ENCODE measurements around the gene LNX1. TPM values are rescaled to one million over a fixed set of nuclear protein-coding genes. Genes with fewer than 3 reads are reported as not detected.

Gene LNX1
- total and polyA plus RNA-seq, 2 of the 8 experiments (the other 6 are each of a cell fraction or from before 2014, with no cell fraction given) = 2.7 to 3.8 TPM

DNA sequence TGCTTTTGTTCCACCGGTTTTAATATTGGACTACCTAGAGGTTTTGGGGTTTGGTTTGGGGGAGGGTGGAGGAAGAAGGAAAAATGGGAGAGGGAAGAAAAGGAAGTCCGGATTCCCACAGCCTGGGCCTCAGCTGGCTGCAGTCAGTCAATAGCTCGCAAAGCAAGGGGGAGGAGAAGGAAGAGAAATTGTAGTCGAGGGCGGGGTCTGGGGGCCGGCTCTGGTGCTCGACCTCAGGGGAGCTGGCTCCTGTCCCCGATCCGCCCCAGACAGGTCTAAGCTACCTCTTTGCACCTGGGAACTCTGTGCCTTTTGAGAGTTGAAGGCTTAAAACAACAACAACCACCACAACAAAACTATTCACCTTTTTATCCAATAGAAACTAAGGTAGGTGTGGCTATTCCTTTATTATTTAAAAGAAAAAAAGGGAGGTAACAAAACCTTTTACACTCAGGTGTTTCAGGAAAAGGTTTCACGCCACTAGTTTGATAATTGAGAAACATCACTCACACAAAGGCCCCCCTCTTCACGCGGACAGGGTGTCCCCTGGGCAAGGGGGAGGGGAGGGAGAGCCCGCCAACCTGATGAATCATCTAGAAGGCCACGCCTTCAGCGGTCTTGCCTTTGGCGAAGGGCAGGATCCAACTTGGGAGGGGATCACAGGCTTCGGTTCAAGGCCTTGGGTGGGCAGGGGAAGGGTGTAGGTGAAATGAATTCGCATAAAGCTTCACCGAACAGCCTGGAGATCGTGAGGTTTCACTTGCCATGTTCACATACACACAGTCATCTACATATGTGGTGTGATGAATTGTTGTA, 1.6 kb upstream of the LNX1 start:
- FAIRE-seq (peak; percentile 84), DNase-seq (ENCODE audit: low read depth in 1 of 2, low spot score in 2 of 2) (peak; percentile 65 to 77)
- H3K27ac ChIP-seq (ENCODE audit: low read depth, low read length) = peak overlapping the region; percentile 68
- peaks cover 7% of the 10 kb centered on the region; the same call in 1 of the 2 replicates for H3K23me2 ChIP-seq (ENCODE audit: low read depth, low read length)
- no peak overlapping the region for H3K14ac ChIP-seq (ENCODE audit: insufficient read length)
- H4K91ac ChIP-seq (replicated peaks; ENCODE audit: insufficient read length, low read length) = no peak overlapping the region
- peak overlapping the region; percentile 91; the same call in 1 of the 2 replicates for H4K8ac ChIP-seq (ENCODE audit: extremely low read depth, insufficient read depth, low read length)
- peak overlapping the region; percentile 90; the same call in 1 of the 2 replicates for H2BK12ac ChIP-seq (ENCODE audit: low read depth, low read length)
- POLR2A ChIA-PET (ENCODE audit: partially characterized antibody) = interaction anchor here (1.0 to 1.3 kb wide), 3 partner anchors 9 to 12 kb away, joined by 3 to 6 read pairs (median 5); no protein-coding TSS in a partner anchor
- no peak overlapping the region for H3K23ac ChIP-seq (ENCODE audit: insufficient read length)
- H4K20me1 ChIP-seq (replicated peaks in 1 of 2; ENCODE audit: control insufficient read depth in 1 of 2, insufficient read depth in 2 of 2, low read length in 2 of 2) = no peaks in the 10 kb centered on the region
- peak overlapping the region; percentile 61 for H2BK15ac ChIP-seq (ENCODE audit: low read length)
- peak overlapping the region; percentile 84 for H2AFZ ChIP-seq (ENCODE audit: low read length)
- H3K27me3 ChIP-seq (replicated peaks in 1 of 4; ENCODE audit: control insufficient read depth in 3 of 4, extremely low read depth in 1 of 4, insufficient read depth in 3 of 4, low read length in 3 of 4) = no peaks in the 10 kb centered on the region
- H3K56ac ChIP-seq (replicated peaks; ENCODE audit: insufficient read length, low read depth, low read length) = no peak overlapping the region
- H2AK5ac ChIP-seq (ENCODE audit: low read depth, low read length) = peak overlapping the region; percentile 97; the same call in 1 of the 2 replicates
- CTCF ChIA-PET (ENCODE audit: partially characterized antibody) = interaction anchor here (0.9 to 2.9 kb wide), 3 partner anchors 9 to 640 kb away, joined by 3 to 9 read pairs (median 4); no protein-coding TSS in a partner anchor
- H3K4ac ChIP-seq (replicated peaks; ENCODE audit: insufficient read length, low read depth, low read length) = no peak overlapping the region
- H4K5ac ChIP-seq (ENCODE audit: insufficient read length, low read depth, low read length) = peak overlapping the region; percentile 86
- H3K18ac ChIP-seq (ENCODE audit: extremely low read depth, low read length) = 0 out of 2 replicates have a peak overlapping the region, but pooled peaks have one; percentile 4
- H3K9ac ChIP-seq (replicated peaks in 1 of 4; ENCODE audit: extremely low read depth in 1 of 4, low read depth in 3 of 4, low read length in 3 of 4) = peak overlapping the region in 3 of 4 experiments; percentile 42 to 76 (median 56); a peak in 6 of 7 replicates
- no peak overlapping the region for H2BK120ac ChIP-seq (replicated peaks; ENCODE audit: low read depth, low read length)
- peaks cover 5 to 16% (median 12%) of the 10 kb centered on the region in 4 experiments for H3K4me1 ChIP-seq (replicated peaks in 1 of 4; ENCODE audit: control insufficient read depth in 3 of 4, insufficient read depth in 4 of 4, low read length in 3 of 4)
- peak overlapping the region; percentile 62 for H2BK5ac ChIP-seq (ENCODE audit: low read depth, low read length)
- H3K4me2 ChIP-seq (ENCODE audit: insufficient read depth in 1 of 2, low read depth in 2 of 2, low read length in 2 of 2) = peak overlapping the region; percentile 72 to 98
- no peaks in the 10 kb centered on the region for H3K9me3 ChIP-seq (ENCODE audit: insufficient read depth in 2 of 2, low read depth in 1 of 2, low read length in 1 of 2)
- peak overlapping the region; percentile 19; the same call in 1 of the 2 replicates for H2BK20ac ChIP-seq (ENCODE audit: low read length)
- H3K36me3 ChIP-seq (ENCODE audit: control insufficient read depth in 2 of 4, insufficient read depth in 4 of 4, low read length in 3 of 4) = no peaks in the 10 kb centered on the region
- 5% methylated on average over 18 of the region's 20 CpGs; no CpG with 5 or more reads in 1 of the 2 experiments for WGBS, 2 experiments (ENCODE audit: extremely low coverage in 1 of 2, insufficient coverage in 1 of 2, insufficient read length in 1 of 2, insufficient replicate concordance in 2 of 2, low coverage in 1 of 2, low lambda C conversion rate in 2 of 2, missing lambda C conversion rate in 1 of 2)
- H3K79me2 ChIP-seq (ENCODE audit: control insufficient read depth in 1 of 2, insufficient read depth in 2 of 2, low read length in 2 of 2) = no peaks in the 10 kb centered on the region
- no peaks in the 10 kb centered on the region for H3K79me1 ChIP-seq (ENCODE audit: low read depth, low read length)
- H3K4me3 ChIP-seq (ENCODE audit: extremely low read depth in 1 of 4, insufficient read depth in 2 of 4, low read depth in 3 of 4, low read length in 4 of 4) = peak overlapping the region; percentile 16 to 60 (median 33); a peak in 7 of 8 replicates
- no peak for TF ChIP-seq CREB1 (IDR thresholded peaks at IDR 0.05)
- TF ChIP-seq YY1 (IDR thresholded peaks at IDR 0.05; ENCODE audit: low read depth, low read length) = no peak
- TF ChIP-seq, protein P1, sequence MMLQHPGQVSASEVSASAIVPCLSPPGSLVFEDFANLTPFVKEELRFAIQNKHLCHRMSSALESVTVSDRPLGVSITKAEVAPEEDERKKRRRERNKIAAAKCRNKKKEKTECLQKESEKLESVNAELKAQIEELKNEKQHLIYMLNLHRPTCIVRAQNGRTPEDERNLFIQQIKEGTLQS (IDR thresholded peaks at IDR 0.05; ENCODE audit: insufficient read depth, low read depth, low read length) = no peak
- no peak for TF ChIP-seq SAP30 (IDR thresholded peaks at IDR 0.05; ENCODE audit: insufficient read depth, insufficient replicate concordance, low read length)
- TF ChIP-seq CHD1 (IDR thresholded peaks at IDR 0.05; ENCODE audit: low read depth, low read length) = no peak

Measured in H1 (cell line).